Smooth muscle cell (in vitro differentiated cells): Measurements from ENCODE around the gene NBEAL2. TPM values are rescaled to one million over a fixed set of nuclear protein-coding genes. Genes with fewer than 3 reads are reported as not detected.

Source experiments
- DNase-seq: peaks from one replicate; lab custom pipeline; 2025; ENCODE audit not compliant: unreplicated experiment; lab: John Stamatoyannopoulos, UW
- H2AFZ ChIP-seq: fragments of 200-600 bp; sonication (generic); 2 replicates; pipeline ENCODE4 v1.6.0; 2016; ENCODE audit warnings: antibody characterized with exemption, low read depth, mild to moderate bottlenecking
- H3F3A ChIP-seq: fragments of 200-600 bp; sonication (generic); 2 replicates; pipeline ENCODE4 v1.6.0; 2017; ENCODE audit warnings: antibody characterized with exemption, low read depth
- H3K27ac ChIP-seq: fragments of 200-600 bp; sonication (generic); 2 replicates; pipeline ENCODE4 v1.5.1; 2016; ENCODE audit warnings: low read depth, mild to moderate bottlenecking
- H3K27me3 ChIP-seq: fragments of 200-600 bp; sonication (generic); 2 replicates; pipeline ENCODE4 v1.6.1; 2016; ENCODE audit warnings: low read depth, mild to moderate bottlenecking
- H3K36me3 ChIP-seq: fragments of 200-600 bp; sonication (generic); 2 replicates; pipeline ENCODE4 v1.5.1; 2016; ENCODE audit warnings: low read depth
- H3K4me1 ChIP-seq: fragments of 200-600 bp; sonication (generic); 2 replicates; pipeline ENCODE4 v1.5.1; 2016; ENCODE audit warnings: low read depth
- H3K4me2 ChIP-seq: fragments of 200-600 bp; sonication (generic); 2 replicates; pipeline ENCODE4 v1.6.0; 2016; ENCODE audit warnings: mild to moderate bottlenecking
- H3K4me3 ChIP-seq: fragments of 200-600 bp; sonication (generic); 2 replicates; pipeline ENCODE4 v1.5.1; 2016; ENCODE audit warnings: mild to moderate bottlenecking
- H3K79me2 ChIP-seq: fragments of 200-600 bp; sonication (generic); 2 replicates; pipeline ENCODE4 v1.6.0; 2016; ENCODE audit warnings: low read depth, mild to moderate bottlenecking
- H3K9ac ChIP-seq: fragments of 200-600 bp; sonication (generic); 2 replicates; pipeline ENCODE4 v1.6.0; 2016; ENCODE audit warnings: low read depth
- H3K9me3 ChIP-seq: fragments of 200-600 bp; sonication (generic); replicated peaks from 2 replicates; pipeline ENCODE4 v1.5.1; 2016; ENCODE audit warnings: low read depth
- H4K20me1 ChIP-seq: fragments of 200-600 bp; sonication (generic); 2 replicates; pipeline ENCODE4 v1.6.0; 2016; ENCODE audit warnings: low read depth
- CTCF ChIP-seq: fragments of 200-600 bp; sonication (generic); IDR thresholded peaks from 2 replicates; pipeline ENCODE4 v1.5.1; 2017; ENCODE audit warnings: borderline replicate concordance, mild to moderate bottlenecking, antibody characterized with exemption; ENCODE audit not compliant: insufficient read depth, poor library complexity, severe bottlenecking
- WGBS: methylation state at CpG from one replicate; pipeline ENCODE4 v1.1.7; 2016; ENCODE audit warnings: low lambda C conversion rate; 5-methylcytosine and 5-hydroxymethylcytosine counted together
- polyA plus RNA-seq: library from polyadenylated mRNA; unstranded; fragments of >200 nt; fragmentation: Nextera tagmentation; extraction: Ambion mirVana; gene quantifications from 2 replicates; pipeline ENCODE4 v1.2.1, GENCODE V29; 2016
- small RNA-seq: library from RNA; depleted of rRNA; stranded (forward); fragments of <200 nt; gene quantifications from one replicate; pipeline ENCODE3, GENCODE V24; 2014
- total RNA-seq: library from RNA; depleted of rRNA; stranded (reverse); fragments of >200 nt; gene quantifications from 2 replicates; pipeline ENCODE4 v1.2.3, GENCODE V29; 2014

Gene NBEAL2
- total and polyA plus RNA-seq, 2 experiments from 2014 or later: 4.1 to 11.9 TPM

GRCh38 chr3:47056705-47057104 lies 77.2 kb downstream of the NBEAL2 start:
- Histone ChIP-seq H3K79me2 (peaks cover 50% of the 10 kb centered on the region), H3F3A (peaks cover 5% of the 10 kb centered on the region), H3K4me1 (no peaks in the 10 kb centered on the region), H3K36me3 (no peaks in the 10 kb centered on the region), H3K27ac (no peak overlapping the region), H4K20me1 (peaks cover 70% of the 10 kb centered on the region), H3K9ac (no peak overlapping the region), H3K27me3 (no peaks in the 10 kb centered on the region), H3K9me3 (no peaks in the 10 kb centered on the region), H3K4me2 (no peak overlapping the region), H3K4me3 (no peak overlapping the region), H2AFZ (no peak overlapping the region)
- no peak for DNase-seq
- no peak for TF ChIP-seq CTCF
- WGBS: 100% methylated on average over 3 of the region's 3 CpGs

GRCh38 chr3:47057212-47057671 lies 77.8 kb downstream of the NBEAL2 start:
- Histone ChIP-seq H3K79me2 (peaks cover 46% of the 10 kb centered on the region), H3K36me3 (no peaks in the 10 kb centered on the region), H3K27me3 (no peaks in the 10 kb centered on the region), H3K9ac (no peak overlapping the region), H3K9me3 (no peaks in the 10 kb centered on the region), H4K20me1 (peaks cover 70% of the 10 kb centered on the region), H3K4me1 (no peaks in the 10 kb centered on the region), H3K27ac (no peak overlapping the region), H2AFZ (no peak overlapping the region), H3K4me2 (no peak overlapping the region), H3K4me3 (no peak overlapping the region), H3F3A (peaks cover 5% of the 10 kb centered on the region)
- 93% methylated on average over 6 of the region's 6 CpGs for WGBS
- TF ChIP-seq CTCF: no peak
- DNase-seq: no peak

Small RNA genes within 50 kb of the gene (small RNA-seq; reads per million reads assigned to genes)
- not detected for gene MRPL57P3

Other genes with a start within 250 kb of the NBEAL2 start
- 8.4 and 13.8 TPM in 2 replicates for gene MYL3, start 116.2 kb upstream of the NBEAL2 start, total RNA-seq
- 14.4 and 25.6 TPM in 2 replicates for gene MYL3, start 116.2 kb upstream of the NBEAL2 start, polyA plus RNA-seq
- 15.4 and 17.7 TPM in 2 replicates for gene PTH1R, start 101.9 kb upstream of the NBEAL2 start, total RNA-seq
- gene PTH1R, start 101.9 kb upstream of the NBEAL2 start, polyA plus RNA-seq: 39.2 and 50.6 TPM in 2 replicates
- gene CCDC12, start 2.9 kb upstream of the NBEAL2 start, total RNA-seq: 12.5 and 23.9 TPM in 2 replicates
- gene CCDC12, start 2.9 kb upstream of the NBEAL2 start, polyA plus RNA-seq: 52.4 and 69.0 TPM in 2 replicates
- 28.4 and 31.4 TPM in 2 replicates for gene SETD2, start 184.4 kb downstream of the NBEAL2 start, total RNA-seq
- 8.3 and 13.1 TPM in 2 replicates for gene SETD2, start 184.4 kb downstream of the NBEAL2 start, polyA plus RNA-seq